OCI-LY3 (cell line): ENCODE measurements around the gene MYLK.

Experiments used
- EZH2phosphoT487 ChIP-seq: fragments of 200-600 bp; shearing (Covaris generic); IDR thresholded peaks from 2 replicates; pipeline ENCODE4 v1.6.1; 2018; ENCODE audit warnings: antibody characterized with exemption, mixed run types, low read depth
- TF ChIP-seq, protein P1 (sequence below): fragments of 200-600, 300-600 bp; sonication (generic); IDR thresholded peaks from 2 replicates; pipeline ENCODE4 v1.5.1; 2014; ENCODE audit warnings: antibody characterized with exemption, low read length, low read depth

- TF ChIP-seq, protein P1, sequence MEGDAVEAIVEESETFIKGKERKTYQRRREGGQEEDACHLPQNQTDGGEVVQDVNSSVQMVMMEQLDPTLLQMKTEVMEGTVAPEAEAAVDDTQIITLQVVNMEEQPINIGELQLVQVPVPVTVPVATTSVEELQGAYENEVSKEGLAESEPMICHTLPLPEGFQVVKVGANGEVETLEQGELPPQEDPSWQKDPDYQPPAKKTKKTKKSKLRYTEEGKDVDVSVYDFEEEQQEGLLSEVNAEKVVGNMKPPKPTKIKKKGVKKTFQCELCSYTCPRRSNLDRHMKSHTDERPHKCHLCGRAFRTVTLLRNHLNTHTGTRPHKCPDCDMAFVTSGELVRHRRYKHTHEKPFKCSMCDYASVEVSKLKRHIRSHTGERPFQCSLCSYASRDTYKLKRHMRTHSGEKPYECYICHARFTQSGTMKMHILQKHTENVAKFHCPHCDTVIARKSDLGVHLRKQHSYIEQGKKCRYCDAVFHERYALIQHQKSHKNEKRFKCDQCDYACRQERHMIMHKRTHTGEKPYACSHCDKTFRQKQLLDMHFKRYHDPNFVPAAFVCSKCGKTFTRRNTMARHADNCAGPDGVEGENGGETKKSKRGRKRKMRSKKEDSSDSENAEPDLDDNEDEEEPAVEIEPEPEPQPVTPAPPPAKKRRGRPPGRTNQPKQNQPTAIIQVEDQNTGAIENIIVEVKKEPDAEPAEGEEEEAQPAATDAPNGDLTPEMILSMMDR, result no peak
- TF ChIP-seq EZH2phosphoT487, result no peak
Observed at GRCh38 chr3:123670743-123671142, 213.4 kb downstream of the MYLK start.
